Left kidney (tissue), 2 donors: ENCODE data around the gene SPATS2. TPM values are rescaled to one million over a fixed set of nuclear protein-coding genes. Genes with fewer than 3 reads are reported as not detected.
A peak's percentile ranks its signal among the peaks of the same experiment; 100 is the strongest.
"Not testable (repeated sequence)": the region's sequence is repeated elsewhere in the genome, so short reads cannot be mapped to it uniquely, and the experiment has no call there.

Source experiments
- DNase-seq: peaks from one replicate; pipeline ENCODE4 v3.0.0-alpha.2; 2013
- polyA plus RNA-seq: library from polyadenylated mRNA; unstranded; fragments of 120-200 nt; gene quantifications from one replicate; pipeline ENCODE4 v1.2.1, GENCODE V29; 2013; ENCODE audit not compliant: insufficient read length

Gene SPATS2
- polyA plus RNA-seq, 1 donor: 60.5 TPM

GRCh38 chr12:49462083-49462744 is 95.0 kb downstream of the SPATS2 start:
- no peak for DNase-seq

GRCh38 chr12:49465132-49465531 is 97.9 kb downstream of the SPATS2 start:
- DNase-seq: no peak

GRCh38 chr12:49470986-49471385 is 103.7 kb downstream of the SPATS2 start:
- DNase-seq: no peak

GRCh38 chr12:49471557-49471956 is 104.3 kb downstream of the SPATS2 start:
- no peak for DNase-seq

GRCh38 chr12:49476091-49476490 is 108.8 kb downstream of the SPATS2 start:
- no peak for DNase-seq

GRCh38 chr12:49478949-49479664 is 111.8 kb downstream of the SPATS2 start:
- DNase-seq: no peak

GRCh38 chr12:49482095-49483051 is 115.1 kb downstream of the SPATS2 start:
- no peak for DNase-seq

- DNase-seq: no peak
These were observed 116.4 kb downstream of the SPATS2 start for GRCh38 chr12:49483619-49484018.

GRCh38 chr12:49487605-49488004 is 120.3 kb downstream of the SPATS2 start:
- DNase-seq: no peak

GRCh38 chr12:49489154-49489553 is 121.9 kb downstream of the SPATS2 start:
- DNase-seq: no peak

GRCh38 chr12:49489720-49490119 is 122.5 kb downstream of the SPATS2 start:
- DNase-seq: no peak

- no peak for DNase-seq
These were observed 124.6 kb downstream of the SPATS2 start for GRCh38 chr12:49491823-49492222.

- no peak for DNase-seq
These were observed 126.6 kb downstream of the SPATS2 start for GRCh38 chr12:49493900-49494299.

- no peak for DNase-seq
These were observed 129.4 kb downstream of the SPATS2 start for GRCh38 chr12:49496417-49497360.

GRCh38 chr12:49501895-49502294 is 134.6 kb downstream of the SPATS2 start:
- DNase-seq: no peak

GRCh38 chr12:49502590-49502989 is 135.3 kb downstream of the SPATS2 start:
- DNase-seq: no peak

GRCh38 chr12:49503674-49504180 is 136.5 kb downstream of the SPATS2 start:
- peak; percentile 29 for DNase-seq

GRCh38 chr12:49505672-49506071 is 138.4 kb downstream of the SPATS2 start:
- no peak for DNase-seq

- no peak for DNase-seq
These were observed 139.9 kb downstream of the SPATS2 start for GRCh38 chr12:49507139-49507538.

GRCh38 chr12:49509681-49510080 is 142.4 kb downstream of the SPATS2 start:
- not testable (repeated sequence) for DNase-seq

GRCh38 chr12:49511410-49511809 is 144.1 kb downstream of the SPATS2 start:
- no peak for DNase-seq
